ENCODE results near the gene PTPRH.

PTPRH gene

GRCh38 chr19:55165952-55166529, 43.3 kb downstream of the PTPRH start:
- H3K4me2 ChIP-seq, result no peak overlapping the region
- no peak overlapping the region for H3K4me3 ChIP-seq (IDR thresholded peaks at IDR 0.05; ENCODE audit: insufficient read depth, low read depth, low read length)
- peaks cover 80% of the 10 kb centered on the region for H3K27me3 ChIP-seq (ENCODE audit: insufficient read depth, low read depth)
- H3K4me1 ChIP-seq (ENCODE audit: low read depth, poor library complexity, severe bottlenecking), result no peaks in the 10 kb centered on the region
- no peak for TF ChIP-seq CTCF (conservative IDR thresholded peaks at IDR 0.05; ENCODE audit: low read depth, low read length)
- no peak overlapping the region; the same call in 1 of the 2 replicates for H2AFZ ChIP-seq (ENCODE audit: low read depth)
- H4K20me1 ChIP-seq (ENCODE audit: insufficient read depth), result no peaks in the 10 kb centered on the region
- no peaks in the 10 kb centered on the region for H3K36me3 ChIP-seq (ENCODE audit: insufficient read depth)
- no peak overlapping the region for H3K9ac ChIP-seq
- no peak overlapping the region for H3K27ac ChIP-seq
- H3K79me2 ChIP-seq (ENCODE audit: insufficient read depth, low read depth), result no peaks in the 10 kb centered on the region

- Histone ChIP-seq H3K27ac (no peak overlapping the region), H3K4me1 (ENCODE audit: low read depth, poor library complexity, severe bottlenecking) (no peaks in the 10 kb centered on the region), H3K27me3 (ENCODE audit: insufficient read depth, low read depth) (peaks cover 62% of the 10 kb centered on the region), H3K36me3 (ENCODE audit: insufficient read depth) (no peaks in the 10 kb centered on the region), H3K9ac (no peak overlapping the region), H2AFZ (ENCODE audit: low read depth) (no peak overlapping the region), H4K20me1 (ENCODE audit: insufficient read depth) (no peaks in the 10 kb centered on the region), H3K79me2 (ENCODE audit: insufficient read depth, low read depth) (no peaks in the 10 kb centered on the region), H3K4me3 (IDR thresholded peaks at IDR 0.05; ENCODE audit: insufficient read depth, low read depth, low read length) (no peak overlapping the region), H3K4me2 (no peak overlapping the region)
- no peak for TF ChIP-seq CTCF (conservative IDR thresholded peaks at IDR 0.05; ENCODE audit: low read depth, low read length)
Measured at GRCh38 chr19:55161571-55162322, 47.6 kb downstream of the PTPRH start.

- H3K4me2 ChIP-seq, result no peak overlapping the region
- H3K4me3 ChIP-seq (IDR thresholded peaks at IDR 0.05; ENCODE audit: insufficient read depth, low read depth, low read length), result no peak overlapping the region
Measured at GRCh38 chr19:55160986-55161365, 48.3 kb downstream of the PTPRH start.

More at GRCh38 chr19:55160986-55161365, 48.3 kb downstream of the PTPRH start:
- Histone ChIP-seq H3K27me3 (ENCODE audit: insufficient read depth, low read depth) (peaks cover 54% of the 10 kb centered on the region), H2AFZ (ENCODE audit: low read depth) (no peak overlapping the region), H4K20me1 (ENCODE audit: insufficient read depth) (no peaks in the 10 kb centered on the region), H3K36me3 (ENCODE audit: insufficient read depth) (no peaks in the 10 kb centered on the region), H3K9ac (no peak overlapping the region), H3K27ac (no peak overlapping the region), H3K4me1 (ENCODE audit: low read depth, poor library complexity, severe bottlenecking) (no peaks in the 10 kb centered on the region), H3K79me2 (ENCODE audit: insufficient read depth, low read depth) (no peaks in the 10 kb centered on the region)
- no peak for TF ChIP-seq CTCF (conservative IDR thresholded peaks at IDR 0.05; ENCODE audit: low read depth, low read length)

Data from KMS-11 (cell line).